Stimulated activated CD4-positive, alpha-beta T cell treated with anti-CD3 and anti-CD28 coated beads, Interleukin-1b, Interleukin-23, amount 100 ng/mL, for 24 hours (primary cell): ENCODE results near the gene ANKRD6.

Experiments
- DNase-seq, 4 experiments: peaks; one replicate each; pipeline ENCODE4 v3.0.0-alpha.2; 2020; ENCODE audit warnings: low read depth in 4 of 4, low spot score in 1 of 4

Gene ANKRD6

GRCh38 chr6:89682991-89683390, 250.0 kb downstream of the ANKRD6 start:
- no peak for DNase-seq
